NCI-H146 (cell line): ENCODE measurements around the gene FOXF1.

Experiments
- DNase-seq: peaks from one replicate; lab custom pipeline; 2025; lab: John Stamatoyannopoulos, UW

FOXF1 gene

GRCh38 chr16:86558355-86559193 is 48.2 kb downstream of the FOXF1 start:
- DNase-seq: no peak

GRCh38 chr16:86559802-86560305 is 49.5 kb downstream of the FOXF1 start:
- no peak for DNase-seq

- DNase-seq: no peak
These were observed 52.0 kb downstream of the FOXF1 start for GRCh38 chr16:86562356-86562755.

GRCh38 chr16:86563469-86564345 is 53.4 kb downstream of the FOXF1 start:
- peak; percentile 79 for DNase-seq
